ENCODE measurements around the gene NELFCD.
"Not testable (repeated sequence)": the region's sequence is repeated elsewhere in the genome, so short reads cannot be mapped to it uniquely, and the experiment has no call there.

NELFCD gene

GRCh38 chr20:59030911-59031563 is 50.0 kb downstream of the NELFCD start:
- H3K9me3 Mint-ChIP-seq, result no peaks in the 10 kb centered on the region
- peaks cover 59% of the 10 kb centered on the region for H3K36me3 Mint-ChIP-seq (ENCODE audit: insufficient read depth)
- no peak for DNase-seq (ENCODE audit: low spot score in 2 of 2)
- peak overlapping the region; percentile 87 for H3K4me3 Mint-ChIP-seq
- H3K27me3 Mint-ChIP-seq, result no peaks in the 10 kb centered on the region
- peaks cover 51% of the 10 kb centered on the region for H3K4me1 Mint-ChIP-seq
- H3K27ac Mint-ChIP-seq (ENCODE audit: low read depth), result peak overlapping the region; percentile 78
- ATAC-seq (replicated peaks; ENCODE audit: extremely low read depth, poor library complexity, severe bottlenecking), result no peak

DNA sequence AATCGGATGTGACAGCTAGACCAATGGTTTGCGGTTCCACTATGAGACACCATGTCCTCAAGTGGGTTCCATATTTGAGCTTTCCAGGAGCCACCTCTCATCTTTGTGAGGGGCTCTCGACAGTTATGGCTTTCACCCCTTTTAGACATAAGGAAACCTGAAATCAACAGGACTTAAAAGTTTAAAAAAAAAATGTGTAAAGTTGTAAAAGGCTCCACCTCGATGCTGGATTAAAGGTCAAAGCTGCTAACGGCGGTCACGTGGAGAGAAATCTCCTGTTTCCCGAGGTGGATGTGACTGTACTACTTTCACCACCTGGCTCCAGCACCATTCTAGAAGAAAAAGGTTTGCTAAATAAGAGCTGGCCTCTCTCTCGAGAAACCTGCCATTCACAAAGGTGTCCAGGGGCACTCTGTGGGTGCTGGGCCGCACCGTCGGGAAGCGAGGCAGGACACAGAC is 50.5 kb downstream of the NELFCD start:
- DNase-seq (ENCODE audit: low spot score in 2 of 2), result no peak
- H3K9me3 Mint-ChIP-seq, result no peaks in the 10 kb centered on the region
- peaks cover 49% of the 10 kb centered on the region for H3K4me1 Mint-ChIP-seq
- peak overlapping the region; percentile 87 for H3K4me3 Mint-ChIP-seq
- H3K27me3 Mint-ChIP-seq, result no peaks in the 10 kb centered on the region
- no peak for ATAC-seq (replicated peaks; ENCODE audit: extremely low read depth, poor library complexity, severe bottlenecking)
- peaks cover 63% of the 10 kb centered on the region for H3K36me3 Mint-ChIP-seq (ENCODE audit: insufficient read depth)
- peak overlapping the region; percentile 78 for H3K27ac Mint-ChIP-seq (ENCODE audit: low read depth)

DNA sequence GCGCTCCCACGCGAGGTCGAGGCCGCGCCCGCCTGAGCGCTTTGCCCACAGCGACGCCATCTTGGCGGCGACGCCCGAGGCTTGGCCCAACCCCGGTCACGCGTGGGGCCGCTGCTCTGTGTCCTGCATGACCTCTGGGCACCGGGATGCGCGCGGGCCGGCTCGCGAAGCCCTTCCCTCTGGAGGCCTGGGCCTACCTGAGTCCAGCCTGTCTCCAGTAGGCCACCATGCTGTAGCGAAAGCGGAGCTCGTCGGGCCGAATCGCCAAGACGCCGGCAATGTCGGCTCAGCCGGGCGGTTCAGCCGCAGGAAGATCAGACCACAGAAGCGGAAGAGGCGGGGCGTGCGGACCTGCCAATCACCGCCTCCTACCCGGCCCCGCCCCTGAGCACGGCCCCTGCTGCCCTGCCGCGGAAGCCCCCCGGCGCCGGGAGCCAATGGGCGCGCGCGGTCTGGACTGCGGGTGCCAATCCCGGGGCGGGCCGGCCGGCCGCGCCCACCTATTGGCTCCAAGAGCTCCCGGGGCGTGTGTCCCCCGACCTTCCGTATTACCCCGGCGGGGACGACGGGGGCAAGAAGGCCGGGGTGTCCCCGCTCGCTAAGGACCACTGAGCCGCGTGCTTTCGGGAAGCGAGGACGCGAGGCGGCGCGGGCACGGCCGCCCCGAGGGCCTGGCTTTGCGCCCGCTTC is 51.1 kb downstream of the NELFCD start, which contains the start of gene ATP5F1E:
TSS of gene ATP5F1E (minus strand) at position 313 of the 690 bp plus-strand sequence. CDS start at position 229, 84 bp downstream.
- Mint-ChIP-seq H3K27me3 (no peaks in the 10 kb centered on the region), H3K27ac (ENCODE audit: low read depth) (peak within 1 kb of the TSS; percentile 78), H3K4me3 (peak within 1 kb of the TSS; percentile 87), H3K4me1 (peaks cover 49% of the 10 kb centered on the region), H3K36me3 (ENCODE audit: insufficient read depth) (peaks cover 66% of the 10 kb centered on the region), H3K9me3 (no peaks in the 10 kb centered on the region)
- peak; percentile 94 to 95 for DNase-seq (ENCODE audit: low spot score in 2 of 2)
- peak; percentile 97 for ATAC-seq (replicated peaks; ENCODE audit: extremely low read depth, poor library complexity, severe bottlenecking)

GRCh38 chr20:59032713-59033059 is 51.6 kb downstream of the NELFCD start:
- peak overlapping the region; percentile 78 for H3K27ac Mint-ChIP-seq (ENCODE audit: low read depth)
- H3K27me3 Mint-ChIP-seq, result no peaks in the 10 kb centered on the region
- H3K4me3 Mint-ChIP-seq, result peak overlapping the region; percentile 87
- peaks cover 45% of the 10 kb centered on the region for H3K4me1 Mint-ChIP-seq
- H3K9me3 Mint-ChIP-seq, result no peaks in the 10 kb centered on the region
- no peak for DNase-seq (ENCODE audit: low spot score in 2 of 2)
- H3K36me3 Mint-ChIP-seq (ENCODE audit: insufficient read depth), result peaks cover 69% of the 10 kb centered on the region
- peak; percentile 17 for ATAC-seq (replicated peaks; ENCODE audit: extremely low read depth, poor library complexity, severe bottlenecking)

DNA sequence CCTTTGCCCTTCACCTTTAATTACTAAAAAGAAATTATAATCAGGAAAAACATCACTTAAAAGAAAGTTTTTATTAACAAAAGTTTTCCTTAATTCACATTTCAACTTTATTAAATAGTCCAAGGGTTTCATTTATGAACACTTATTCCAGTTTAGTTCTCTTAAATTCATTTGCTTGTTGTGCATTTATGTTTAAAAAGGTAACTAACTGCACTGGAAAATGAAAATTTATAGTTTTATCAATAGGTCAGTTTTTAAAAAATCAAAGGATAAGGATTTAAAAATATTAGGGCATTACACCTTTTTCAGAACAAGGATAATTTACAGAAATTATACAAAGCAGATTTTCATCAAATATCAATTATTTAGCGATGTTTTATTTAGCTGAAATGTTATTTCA is 52.0 kb downstream of the NELFCD start:
- Mint-ChIP-seq H3K36me3 (ENCODE audit: insufficient read depth) (peaks cover 69% of the 10 kb centered on the region), H3K4me1 (peaks cover 42% of the 10 kb centered on the region), H3K27ac (ENCODE audit: low read depth) (peak overlapping the region; percentile 78)

DNA sequence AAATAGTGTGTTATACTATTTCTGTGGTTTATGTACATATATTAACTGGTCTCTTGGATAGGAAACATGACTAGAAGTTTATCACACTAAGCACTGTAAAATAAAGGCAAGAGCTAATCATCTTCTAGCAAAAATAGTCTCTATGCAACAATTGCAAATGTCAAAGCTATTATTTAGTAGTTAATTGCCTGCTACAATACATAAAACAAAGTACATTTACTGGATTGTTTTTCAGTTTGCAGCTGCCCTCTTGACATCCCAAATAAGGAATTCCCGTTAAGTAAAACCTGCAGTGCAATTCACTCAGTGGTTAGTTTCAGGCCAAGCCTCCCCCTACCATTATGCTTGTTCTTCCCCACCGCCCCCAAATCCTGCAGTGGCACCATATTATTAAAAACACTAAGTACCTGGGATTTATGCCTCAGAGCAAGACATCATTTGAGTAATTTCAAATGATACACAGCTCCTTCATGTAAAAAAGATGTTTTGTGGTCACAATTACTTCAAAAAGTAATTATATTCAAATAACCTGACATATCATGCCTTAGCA is 52.6 kb downstream of the NELFCD start:
- Mint-ChIP-seq H3K36me3 (ENCODE audit: insufficient read depth) (peaks cover 67% of the 10 kb centered on the region), H3K9me3 (no peaks in the 10 kb centered on the region), H3K27me3 (no peaks in the 10 kb centered on the region), H3K4me1 (peaks cover 39% of the 10 kb centered on the region), H3K27ac (ENCODE audit: low read depth) (no peak overlapping the region), H3K4me3 (no peak overlapping the region)
- ATAC-seq (replicated peaks; ENCODE audit: extremely low read depth, poor library complexity, severe bottlenecking), result no peak
- DNase-seq (ENCODE audit: low spot score in 2 of 2), result no peak

More for the DNA sequence above, 52.0 kb downstream of the NELFCD start:
- H3K4me3 Mint-ChIP-seq, result peak overlapping the region; percentile 87
- no peaks in the 10 kb centered on the region for H3K9me3 Mint-ChIP-seq
- H3K27me3 Mint-ChIP-seq, result no peaks in the 10 kb centered on the region
- ATAC-seq (replicated peaks; ENCODE audit: extremely low read depth, poor library complexity, severe bottlenecking), result no peak
- DNase-seq (ENCODE audit: low spot score in 2 of 2), result no peak

- H3K27ac Mint-ChIP-seq (ENCODE audit: low read depth), result peak overlapping the region; percentile 3
- H3K36me3 Mint-ChIP-seq (ENCODE audit: insufficient read depth), result peaks cover 57% of the 10 kb centered on the region
- H3K27me3 Mint-ChIP-seq, result no peaks in the 10 kb centered on the region
- H3K9me3 Mint-ChIP-seq, result no peaks in the 10 kb centered on the region
- H3K4me1 Mint-ChIP-seq, result peaks cover 41% of the 10 kb centered on the region
- ATAC-seq (replicated peaks; ENCODE audit: extremely low read depth, poor library complexity, severe bottlenecking) (no peak), DNase-seq (ENCODE audit: low spot score in 2 of 2) (no peak)
- no peak overlapping the region for H3K4me3 Mint-ChIP-seq
Observed at GRCh38 chr20:59035381-59035780, 54.3 kb downstream of the NELFCD start.

GRCh38 chr20:59037386-59037785 is 56.3 kb downstream of the NELFCD start:
- peaks cover 52% of the 10 kb centered on the region for H3K36me3 Mint-ChIP-seq (ENCODE audit: insufficient read depth)
- H3K9me3 Mint-ChIP-seq, result no peaks in the 10 kb centered on the region
- no peaks in the 10 kb centered on the region for H3K27me3 Mint-ChIP-seq
- no peak overlapping the region for H3K4me3 Mint-ChIP-seq
- H3K27ac Mint-ChIP-seq (ENCODE audit: low read depth), result no peak overlapping the region
- ATAC-seq (replicated peaks; ENCODE audit: extremely low read depth, poor library complexity, severe bottlenecking) (no peak), DNase-seq (ENCODE audit: low spot score in 2 of 2) (no peak)
- peaks cover 41% of the 10 kb centered on the region for H3K4me1 Mint-ChIP-seq

GRCh38 chr20:59039233-59039632 is 58.2 kb downstream of the NELFCD start:
- no peak overlapping the region for H3K27ac Mint-ChIP-seq (ENCODE audit: low read depth)
- DNase-seq (ENCODE audit: low spot score in 2 of 2) (no peak), ATAC-seq (replicated peaks; ENCODE audit: extremely low read depth, poor library complexity, severe bottlenecking) (no peak)
- no peak overlapping the region for H3K4me3 Mint-ChIP-seq
- peaks cover 47% of the 10 kb centered on the region for H3K4me1 Mint-ChIP-seq
- no peaks in the 10 kb centered on the region for H3K9me3 Mint-ChIP-seq
- no peaks in the 10 kb centered on the region for H3K27me3 Mint-ChIP-seq
- peaks cover 60% of the 10 kb centered on the region for H3K36me3 Mint-ChIP-seq (ENCODE audit: insufficient read depth)

DNA sequence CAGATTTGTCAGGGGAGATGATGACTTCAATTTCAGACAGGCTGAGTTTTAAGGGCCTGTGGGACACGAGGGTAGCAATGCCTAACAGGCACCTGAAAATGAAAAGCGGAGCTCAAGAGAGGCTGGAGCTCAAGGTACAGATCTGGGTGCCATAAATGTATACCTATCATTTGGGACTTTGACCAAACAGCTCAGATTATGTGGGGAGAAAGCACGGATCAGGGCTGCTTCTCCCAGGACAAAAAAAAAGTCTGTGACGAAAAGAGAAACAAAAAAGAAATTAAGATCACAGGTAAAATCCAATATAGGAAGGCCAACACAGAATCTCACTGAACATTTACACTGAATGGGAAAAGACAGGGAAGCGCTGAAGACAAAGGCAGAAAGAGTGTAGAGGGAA is 59.6 kb downstream of the NELFCD start:
- Mint-ChIP-seq H3K4me3 (peak overlapping the region; percentile 76), H3K4me1 (peaks cover 47% of the 10 kb centered on the region), H3K27ac (ENCODE audit: low read depth) (peak overlapping the region; percentile 81), H3K36me3 (ENCODE audit: insufficient read depth) (peaks cover 48% of the 10 kb centered on the region), H3K27me3 (no peaks in the 10 kb centered on the region), H3K9me3 (no peaks in the 10 kb centered on the region)
- no peak for DNase-seq (ENCODE audit: low spot score in 2 of 2)
- ATAC-seq (replicated peaks; ENCODE audit: extremely low read depth, poor library complexity, severe bottlenecking), result no peak

DNA sequence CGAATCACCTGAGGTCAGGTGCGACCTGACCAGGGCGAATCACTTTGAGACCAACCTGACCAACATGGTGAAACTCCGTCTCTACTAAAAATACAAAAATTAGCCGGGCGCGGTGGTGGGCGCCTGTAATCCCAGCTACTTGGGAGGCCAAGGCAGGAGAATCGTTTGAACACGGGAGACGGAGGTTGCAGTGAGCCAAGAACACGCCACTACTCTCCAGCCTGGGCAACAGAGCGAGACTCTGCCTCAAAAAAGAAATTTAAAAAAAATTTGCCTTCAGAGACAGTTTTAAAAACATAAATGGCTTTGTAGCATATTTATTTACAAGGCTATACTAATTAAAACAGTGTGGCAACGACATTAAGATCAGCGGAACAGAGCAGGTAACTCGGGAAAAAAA is 60.4 kb downstream of the NELFCD start:
- Mint-ChIP-seq H3K36me3 (ENCODE audit: insufficient read depth) (peaks cover 40% of the 10 kb centered on the region), H3K27ac (ENCODE audit: low read depth) (peak overlapping the region; percentile 90), H3K4me3 (peak overlapping the region; percentile 76), H3K4me1 (peaks cover 47% of the 10 kb centered on the region)
- H3K9me3 Mint-ChIP-seq; H3K27me3 Mint-ChIP-seq; ATAC-seq (replicated peaks; ENCODE audit: extremely low read depth, poor library complexity, severe bottlenecking); DNase-seq (ENCODE audit: low spot score in 2 of 2): not testable (repeated sequence)

GRCh38 chr20:59042151-59042795 is 61.2 kb downstream of the NELFCD start, which contains the start of gene PRELID3B:
Gene PRELID3B, minus strand, starts transcription at chr20:59042786. Its CDS starts 56 bp downstream, at chr20:59042730.
- peak within 1 kb of the TSS; percentile 76 for H3K4me3 Mint-ChIP-seq
- peak; percentile 10 to 25 for DNase-seq (ENCODE audit: low spot score in 2 of 2)
- peak within 1 kb of the TSS; percentile 90 for H3K27ac Mint-ChIP-seq (ENCODE audit: low read depth)
- H3K9me3 Mint-ChIP-seq, result no peaks in the 10 kb centered on the region
- H3K27me3 Mint-ChIP-seq, result no peaks in the 10 kb centered on the region
- peaks cover 41% of the 10 kb centered on the region for H3K4me1 Mint-ChIP-seq
- H3K36me3 Mint-ChIP-seq (ENCODE audit: insufficient read depth), result peaks cover 32% of the 10 kb centered on the region
- ATAC-seq (replicated peaks; ENCODE audit: extremely low read depth, poor library complexity, severe bottlenecking), result peak; percentile 10

Measured in central memory CD8-positive, alpha-beta T cell (primary cell).